GM18517 (cell line): ENCODE measurements around the gene HECW1.
"Not testable (repeated sequence)": the region's sequence is repeated elsewhere in the genome, so short reads cannot be mapped to it uniquely, and the experiment has no call there.

Experiments used
- ATAC-seq: cut with Tn5 transposase; IDR thresholded peaks from one replicate; pipeline ENCODE4 v1.9.1; 2021; ENCODE audit warnings: mild to moderate bottlenecking, moderate library complexity; ENCODE audit not compliant: unreplicated experiment

Gene HECW1

DNA sequence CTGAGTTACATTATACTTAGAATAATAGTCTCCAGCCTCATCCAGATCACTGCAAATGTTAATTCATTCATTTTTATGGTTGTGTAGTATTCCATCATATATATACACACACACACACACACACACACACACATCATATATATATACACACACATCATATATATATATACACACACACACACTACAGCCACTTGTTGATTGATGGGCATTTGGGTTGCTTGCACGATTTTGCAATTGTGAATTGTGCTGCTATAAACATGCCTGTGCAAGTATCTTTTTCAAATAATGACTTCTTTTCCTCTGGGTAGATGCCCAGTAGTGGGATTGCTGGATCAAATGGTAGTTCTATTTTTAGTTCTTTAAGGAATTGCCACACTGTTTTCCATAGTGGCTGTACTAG lies 233.2 kb downstream of the HECW1 start:
- not testable (repeated sequence) for ATAC-seq

DNA sequence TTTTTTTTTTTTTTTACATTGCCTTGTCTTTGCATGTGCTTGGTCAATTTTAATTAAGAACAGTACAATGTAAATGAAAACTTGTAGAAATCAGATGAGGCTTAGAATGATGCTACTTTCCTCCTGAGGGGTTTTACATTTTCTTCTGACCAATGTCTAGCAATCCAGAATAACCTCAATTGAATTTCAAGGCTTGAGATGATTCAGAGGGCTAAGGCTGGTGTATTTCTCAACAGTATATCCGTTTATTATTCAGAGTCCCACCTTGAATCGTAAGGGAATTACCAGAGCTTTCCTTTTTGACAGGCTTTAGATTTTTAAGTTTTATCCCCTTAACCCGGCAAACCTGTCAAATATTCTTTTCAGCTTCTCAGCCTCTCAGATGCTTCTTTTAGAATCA lies 239.2 kb downstream of the HECW1 start:
- no peak for ATAC-seq

- no peak for ATAC-seq
These were observed 241.5 kb downstream of the HECW1 start for GRCh38 chr7:43353902-43354301.

GRCh38 chr7:43362652-43363034 lies 250.2 kb downstream of the HECW1 start:
- ATAC-seq: no peak

- no peak for ATAC-seq
These were observed 250.8 kb downstream of the HECW1 start for GRCh38 chr7:43363035-43363791.

DNA sequence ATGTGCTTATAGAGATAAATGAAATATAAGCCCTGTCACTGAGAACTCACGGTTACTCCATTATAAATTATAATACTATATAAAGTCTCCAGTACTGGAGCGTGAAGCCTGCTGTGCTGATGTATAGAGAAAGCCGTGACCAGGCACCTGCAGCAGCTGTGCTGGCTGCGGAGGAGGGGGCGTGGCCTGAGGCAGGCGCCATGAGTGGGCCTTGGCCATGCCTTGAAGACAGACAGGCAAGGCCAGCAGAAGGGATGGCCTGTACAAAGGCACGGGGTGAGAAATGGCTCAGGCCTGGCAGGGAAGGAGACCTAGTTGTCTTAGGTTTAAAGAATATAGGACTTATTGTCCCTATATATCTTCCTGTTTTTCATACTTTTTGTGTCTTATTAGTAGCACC lies 251.9 kb downstream of the HECW1 start:
- ATAC-seq: no peak

DNA sequence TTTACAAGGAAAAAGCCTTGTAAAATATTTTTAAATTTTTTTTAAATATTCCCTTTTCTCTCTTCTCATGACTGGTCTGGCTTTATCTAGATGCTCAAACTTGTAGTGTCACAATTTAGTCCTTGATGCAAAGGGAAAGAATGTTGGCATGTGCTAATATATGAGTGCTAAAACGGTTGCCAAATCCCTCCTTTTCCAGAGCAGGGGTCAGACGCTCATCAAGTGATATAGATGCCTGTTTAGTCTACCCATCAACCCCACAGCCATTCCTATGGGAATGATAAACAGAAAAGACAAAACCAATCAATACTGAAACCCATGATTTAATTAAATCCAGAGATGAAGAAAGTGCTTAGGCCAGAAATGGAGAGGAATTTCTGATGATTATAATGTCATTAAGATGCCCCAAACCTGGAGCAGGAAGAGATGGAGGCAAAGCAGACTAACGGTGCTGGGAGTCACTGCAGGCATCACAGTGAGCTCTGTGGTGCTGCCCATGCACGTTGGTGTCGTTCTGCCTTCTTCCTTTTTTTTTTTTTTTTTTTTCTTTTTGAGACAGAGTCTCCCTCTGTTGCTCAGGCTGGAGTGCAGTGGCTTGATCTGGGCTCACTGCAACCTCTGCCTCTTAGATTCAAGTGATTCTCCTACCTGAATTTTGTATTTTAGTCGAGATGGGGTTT lies 260.4 kb downstream of the HECW1 start:
- no peak for ATAC-seq

DNA sequence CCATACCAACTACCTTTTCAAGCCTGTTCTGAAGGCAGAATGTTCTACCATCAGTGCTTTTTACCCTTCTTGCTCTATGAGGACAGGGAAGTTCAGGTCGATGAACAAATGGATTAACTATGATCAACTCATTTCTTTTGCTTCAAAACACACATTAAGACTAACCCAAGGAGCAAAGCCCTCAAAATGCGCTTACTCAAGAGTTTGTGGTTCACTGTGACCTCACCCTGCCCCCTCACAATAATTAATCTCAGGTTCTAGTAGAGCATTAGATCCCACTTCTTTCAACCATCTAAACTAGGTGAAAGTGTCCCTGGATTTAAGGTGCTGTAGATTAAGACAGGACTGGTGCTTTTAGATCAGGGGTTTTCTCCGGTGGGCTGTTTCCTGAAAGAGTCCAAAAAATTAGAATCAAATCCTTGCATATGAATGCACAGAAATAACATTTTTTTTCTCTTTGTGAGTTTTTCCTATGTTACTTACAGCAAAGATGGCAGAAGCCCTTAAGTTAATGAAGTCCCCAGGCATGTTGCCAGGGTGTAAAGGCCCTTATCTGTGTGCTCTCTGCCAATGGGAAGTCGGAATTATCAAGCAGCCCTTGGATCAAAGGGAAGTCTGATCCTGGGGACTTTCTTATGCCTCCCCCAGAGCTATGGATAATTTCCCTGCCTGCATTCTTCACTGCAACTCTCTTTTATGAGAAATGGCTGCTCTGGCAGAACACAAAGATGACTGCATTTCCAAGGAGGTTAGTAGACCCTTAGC lies 264.9 kb downstream of the HECW1 start:
- ATAC-seq: no peak

- no peak for ATAC-seq
These were observed 266.8 kb downstream of the HECW1 start for GRCh38 chr7:43379210-43379609.

GRCh38 chr7:43384616-43385308 lies 272.3 kb downstream of the HECW1 start:
- no peak for ATAC-seq

- no peak for ATAC-seq
These were observed 272.8 kb downstream of the HECW1 start for GRCh38 chr7:43385309-43385680.

- ATAC-seq: no peak
These were observed 273.4 kb downstream of the HECW1 start for GRCh38 chr7:43385856-43386255.

DNA sequence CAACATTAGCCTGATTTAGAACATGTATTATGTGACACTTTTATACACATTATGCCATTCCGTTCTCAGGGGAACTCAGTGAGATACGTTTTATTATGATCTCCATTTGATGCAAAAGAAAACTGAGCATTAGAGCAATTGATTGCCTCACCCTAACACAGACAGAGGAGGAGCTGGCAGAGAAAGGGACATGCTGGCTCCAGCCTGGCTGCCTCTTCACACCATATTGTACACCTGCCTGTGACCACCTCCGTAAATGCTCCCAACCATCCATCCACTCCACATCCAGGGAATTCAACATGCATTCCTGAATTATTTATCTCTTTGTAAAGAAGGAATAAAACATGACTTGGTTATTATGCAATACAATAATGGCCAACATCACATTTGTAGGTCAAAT lies 275.5 kb downstream of the HECW1 start:
- ATAC-seq: no peak

GRCh38 chr7:43390576-43390975 lies 278.1 kb downstream of the HECW1 start:
- no peak for ATAC-seq

DNA sequence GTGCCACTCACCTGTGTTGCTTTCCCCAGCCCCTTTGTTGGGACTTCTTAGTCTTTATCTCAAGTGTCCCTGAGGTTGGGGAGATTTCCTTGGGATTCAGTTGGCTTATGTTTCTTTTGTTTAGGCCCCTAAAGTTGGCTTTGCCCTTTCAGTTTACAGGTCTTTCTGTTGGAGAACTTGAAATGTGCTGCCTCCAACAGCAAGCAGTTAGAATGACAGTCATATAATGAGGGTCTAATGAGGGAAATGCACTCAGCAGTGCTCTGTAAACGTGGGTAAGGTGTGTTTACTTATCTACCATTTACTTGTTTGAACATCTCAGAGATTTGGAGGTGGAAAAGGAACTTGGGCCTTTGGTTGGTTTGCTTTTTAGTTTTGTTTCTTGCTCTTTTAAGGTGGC lies 279.1 kb downstream of the HECW1 start:
- ATAC-seq: no peak

- no peak for ATAC-seq
These were observed 280.3 kb downstream of the HECW1 start for GRCh38 chr7:43392638-43393330.

DNA sequence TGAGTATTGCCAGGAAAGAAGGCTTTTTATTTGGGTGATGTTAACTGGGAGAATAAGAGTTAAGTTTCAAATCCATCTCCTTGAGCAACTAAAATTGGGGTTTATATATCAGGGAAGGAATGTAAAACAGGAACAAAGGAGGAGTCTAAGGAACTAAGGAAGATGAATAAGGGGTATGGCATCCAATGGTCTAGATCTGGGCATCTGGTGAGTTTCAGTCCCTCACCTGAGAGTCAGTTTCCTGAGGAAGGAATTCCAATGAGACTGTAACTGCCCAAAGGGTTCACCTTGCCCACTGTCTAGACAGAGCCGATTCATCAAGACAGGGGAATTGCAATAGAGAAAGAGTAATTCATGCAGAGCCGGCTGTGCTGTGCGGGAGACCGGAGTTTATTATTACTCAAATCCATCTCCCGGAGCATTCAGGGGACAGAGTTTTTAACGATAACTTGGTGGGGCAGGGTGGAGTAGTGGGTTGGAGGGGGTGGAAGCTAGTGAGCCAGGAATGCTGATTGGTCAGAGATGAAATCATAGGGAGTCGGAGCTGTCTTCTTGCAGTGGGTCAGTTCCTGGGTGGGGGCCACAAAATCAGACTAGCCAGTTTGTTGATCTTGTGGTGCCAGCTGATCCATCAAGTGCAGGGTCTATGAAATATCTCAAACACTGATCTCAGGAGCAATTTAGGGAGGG lies 282.1 kb downstream of the HECW1 start:
- ATAC-seq: no peak

GRCh38 chr7:43395351-43395750 lies 282.9 kb downstream of the HECW1 start:
- no peak for ATAC-seq

GRCh38 chr7:43396187-43396740 lies 283.8 kb downstream of the HECW1 start:
- ATAC-seq: no peak

- no peak for ATAC-seq
These were observed 286.4 kb downstream of the HECW1 start for GRCh38 chr7:43398831-43399230.
